ENCODE measurements around the gene GFOD2. TPM values are rescaled to one million over a fixed set of nuclear protein-coding genes. Genes with fewer than 3 reads are reported as not detected.

The GFOD2 gene
- total and polyA plus RNA-seq, 2 of the 13 experiments (the other 11 are each of a cell fraction or from before 2014, with no cell fraction given) = 11.1 to 17.2 TPM

GRCh38 chr16:67652578-67653127, 66.5 kb downstream of the GFOD2 start (continued):
- TF ChIP-seq, protein P1, sequence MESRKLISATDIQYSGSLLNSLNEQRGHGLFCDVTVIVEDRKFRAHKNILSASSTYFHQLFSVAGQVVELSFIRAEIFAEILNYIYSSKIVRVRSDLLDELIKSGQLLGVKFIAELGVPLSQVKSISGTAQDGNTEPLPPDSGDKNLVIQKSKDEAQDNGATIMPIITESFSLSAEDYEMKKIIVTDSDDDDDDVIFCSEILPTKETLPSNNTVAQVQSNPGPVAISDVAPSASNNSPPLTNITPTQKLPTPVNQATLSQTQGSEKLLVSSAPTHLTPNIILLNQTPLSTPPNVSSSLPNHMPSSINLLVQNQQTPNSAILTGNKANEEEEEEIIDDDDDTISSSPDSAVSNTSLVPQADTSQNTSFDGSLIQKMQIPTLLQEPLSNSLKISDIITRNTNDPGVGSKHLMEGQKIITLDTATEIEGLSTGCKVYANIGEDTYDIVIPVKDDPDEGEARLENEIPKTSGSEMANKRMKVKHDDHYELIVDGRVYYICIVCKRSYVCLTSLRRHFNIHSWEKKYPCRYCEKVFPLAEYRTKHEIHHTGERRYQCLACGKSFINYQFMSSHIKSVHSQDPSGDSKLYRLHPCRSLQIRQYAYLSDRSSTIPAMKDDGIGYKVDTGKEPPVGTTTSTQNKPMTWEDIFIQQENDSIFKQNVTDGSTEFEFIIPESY (CRISPR knock-in tag; IDR thresholded peaks at IDR 0.05) = no peak
- TF ChIP-seq TMF1 (CRISPR knock-in tag; IDR thresholded peaks at IDR 0.05; ENCODE audit: low read depth) (no peak), RXRB (CRISPR knock-in tag; IDR thresholded peaks at IDR 0.05; ENCODE audit: borderline replicate concordance) (no peak), RAD21 (CRISPR knock-in tag; IDR thresholded peaks at IDR 0.05) (no peak), THAP11 (CRISPR knock-in tag; IDR thresholded peaks at IDR 0.05) (peak; percentile 30; the same call in 1 of the 2 replicates), BRCA1 (CRISPR knock-in tag; IDR thresholded peaks at IDR 0.05) (no peak), RBFOX2 (IDR thresholded peaks at IDR 0.05; ENCODE audit: low read depth, low read length) (no peak), NFYC (CRISPR knock-in tag; IDR thresholded peaks at IDR 0.05) (no peak), SIX1 (CRISPR knock-in tag; IDR thresholded peaks at IDR 0.05; ENCODE audit: borderline replicate concordance) (no peak), ZNF652 (CRISPR knock-in tag; IDR thresholded peaks at IDR 0.05; ENCODE audit: borderline replicate concordance, low read depth) (no peak), NFE2L1 (CRISPR knock-in tag; IDR thresholded peaks at IDR 0.05; ENCODE audit: borderline replicate concordance) (no peak), ZNF143 (CRISPR knock-in tag; IDR thresholded peaks at IDR 0.05) (no peak), NCOA2 (CRISPR knock-in tag; IDR thresholded peaks at IDR 0.05) (no peak), REL (CRISPR knock-in tag; conservative IDR thresholded peaks at IDR 0.05) (no peak), PLSCR1 (CRISPR knock-in tag; IDR thresholded peaks at IDR 0.05; ENCODE audit: borderline replicate concordance) (no peak), ZNF280D (CRISPR knock-in tag; IDR thresholded peaks at IDR 0.05) (no peak), ZBTB7A (CRISPR knock-in tag; IDR thresholded peaks at IDR 0.05) (no peak), PHF5A (CRISPR knock-in tag; IDR thresholded peaks at IDR 0.05; ENCODE audit: low read depth, unreplicated experiment) (no peak), HNRNPL (IDR thresholded peaks at IDR 0.05; ENCODE audit: low read depth, low read length) (no peak), ZEB1 (IDR thresholded peaks at IDR 0.05; ENCODE audit: insufficient replicate concordance, low read depth) (no peak), ZMAT3 (CRISPR knock-in tag; conservative IDR thresholded peaks at IDR 0.05) (peak; percentile 76; the same call in 1 of the 2 replicates), SETDB1 (CRISPR knock-in tag; IDR thresholded peaks at IDR 0.05; ENCODE audit: borderline replicate concordance) (no peak)
- TF ChIP-seq, protein P2, sequence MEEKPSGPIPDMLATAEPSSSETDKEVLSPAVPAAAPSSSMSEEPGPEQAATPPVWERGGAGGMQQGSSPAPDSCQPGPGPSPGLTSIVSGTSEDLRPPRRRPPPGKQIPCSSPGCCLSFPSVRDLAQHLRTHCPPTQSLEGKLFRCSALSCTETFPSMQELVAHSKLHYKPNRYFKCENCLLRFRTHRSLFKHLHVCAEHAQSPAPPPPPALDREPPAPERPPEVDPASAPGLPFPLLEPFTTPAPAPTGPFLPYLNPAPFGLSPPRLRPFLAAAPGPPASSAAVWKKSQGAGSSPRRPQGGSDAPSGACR (CRISPR knock-in tag; IDR thresholded peaks at IDR 0.05) = no peak
- TF ChIP-seq, protein P3, sequence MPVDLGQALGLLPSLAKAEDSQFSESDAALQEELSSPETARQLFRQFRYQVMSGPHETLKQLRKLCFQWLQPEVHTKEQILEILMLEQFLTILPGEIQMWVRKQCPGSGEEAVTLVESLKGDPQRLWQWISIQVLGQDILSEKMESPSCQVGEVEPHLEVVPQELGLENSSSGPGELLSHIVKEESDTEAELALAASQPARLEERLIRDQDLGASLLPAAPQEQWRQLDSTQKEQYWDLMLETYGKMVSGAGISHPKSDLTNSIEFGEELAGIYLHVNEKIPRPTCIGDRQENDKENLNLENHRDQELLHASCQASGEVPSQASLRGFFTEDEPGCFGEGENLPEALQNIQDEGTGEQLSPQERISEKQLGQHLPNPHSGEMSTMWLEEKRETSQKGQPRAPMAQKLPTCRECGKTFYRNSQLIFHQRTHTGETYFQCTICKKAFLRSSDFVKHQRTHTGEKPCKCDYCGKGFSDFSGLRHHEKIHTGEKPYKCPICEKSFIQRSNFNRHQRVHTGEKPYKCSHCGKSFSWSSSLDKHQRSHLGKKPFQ (CRISPR knock-in tag; IDR thresholded peaks at IDR 0.05; ENCODE audit: insufficient replicate concordance) = no peak
